ENCODE measurements around the gene IFI27.
"Not testable (repeated sequence)": the region's sequence is repeated elsewhere in the genome, so short reads cannot be mapped to it uniquely, and the experiment has no call there.

The IFI27 gene

GRCh38 chr14:94110552-94111181, at the start of gene IFI27:
Gene IFI27, plus strand, starts transcription at chr14:94110736.
- H3K4me3 ChIP-seq (ENCODE audit: low read depth, low read length): no peak within 1 kb of the TSS

GRCh38 chr14:94062344-94062940, 48.1 kb upstream of the IFI27 start:
- H3K4me3 ChIP-seq (ENCODE audit: low read depth, low read length): no peak overlapping the region

DNA sequence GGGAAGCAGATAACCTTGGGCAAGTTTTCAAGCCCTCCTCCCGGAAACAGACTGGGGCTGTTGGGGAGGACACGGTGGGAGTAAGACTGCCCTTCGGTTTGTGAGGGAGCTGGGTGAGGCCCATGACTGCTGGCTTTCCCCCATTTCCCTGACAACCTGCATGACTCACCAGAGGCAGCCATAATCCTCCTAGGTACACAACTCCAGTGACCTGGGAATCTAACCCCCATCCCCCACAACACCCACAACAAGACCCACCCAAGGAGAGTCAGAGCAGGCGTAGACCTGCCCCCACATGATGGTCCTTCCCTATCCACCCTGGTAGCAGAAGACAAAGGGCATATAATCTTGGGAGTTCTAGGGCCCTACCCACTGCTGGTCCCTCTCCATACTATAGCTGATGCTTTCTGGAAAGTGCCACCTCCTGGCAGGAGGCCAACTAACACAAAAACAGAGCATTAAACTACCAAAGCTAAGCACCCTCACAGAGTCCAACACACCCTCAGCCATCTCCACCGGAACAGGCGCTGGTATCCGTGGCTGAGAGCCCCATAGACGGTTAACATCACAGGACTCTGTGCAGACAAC, 44.4 kb upstream of the IFI27 start:
- H3K4me3 ChIP-seq (ENCODE audit: low read depth, low read length): no peak overlapping the region

- not testable (repeated sequence) for H3K4me3 ChIP-seq (ENCODE audit: low read depth, low read length)
Measured at GRCh38 chr14:94072076-94072475, 38.5 kb upstream of the IFI27 start.

GRCh38 chr14:94074534-94074933, 36.0 kb upstream of the IFI27 start:
- H3K4me3 ChIP-seq (ENCODE audit: low read depth, low read length): no peak overlapping the region

DNA sequence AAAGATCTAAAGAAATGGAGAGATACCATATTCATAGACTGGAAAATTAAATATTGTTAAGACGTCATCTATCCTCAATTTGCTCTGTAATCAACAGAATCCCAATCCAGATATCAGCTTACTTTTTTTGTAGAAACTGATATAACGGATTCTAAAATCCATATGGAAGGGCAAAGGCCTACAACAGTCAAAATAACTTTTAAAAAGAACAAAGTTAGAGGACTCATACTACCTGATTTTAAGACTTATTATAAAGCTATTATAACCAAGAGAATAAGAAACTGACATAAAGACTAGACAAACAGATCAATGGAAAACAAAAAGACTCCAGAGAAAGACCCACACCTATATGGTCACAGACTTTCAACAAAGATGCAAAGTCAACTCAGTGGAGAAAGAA, 35.5 kb upstream of the IFI27 start:
- no peak overlapping the region for H3K4me3 ChIP-seq (ENCODE audit: low read depth, low read length)

DNA sequence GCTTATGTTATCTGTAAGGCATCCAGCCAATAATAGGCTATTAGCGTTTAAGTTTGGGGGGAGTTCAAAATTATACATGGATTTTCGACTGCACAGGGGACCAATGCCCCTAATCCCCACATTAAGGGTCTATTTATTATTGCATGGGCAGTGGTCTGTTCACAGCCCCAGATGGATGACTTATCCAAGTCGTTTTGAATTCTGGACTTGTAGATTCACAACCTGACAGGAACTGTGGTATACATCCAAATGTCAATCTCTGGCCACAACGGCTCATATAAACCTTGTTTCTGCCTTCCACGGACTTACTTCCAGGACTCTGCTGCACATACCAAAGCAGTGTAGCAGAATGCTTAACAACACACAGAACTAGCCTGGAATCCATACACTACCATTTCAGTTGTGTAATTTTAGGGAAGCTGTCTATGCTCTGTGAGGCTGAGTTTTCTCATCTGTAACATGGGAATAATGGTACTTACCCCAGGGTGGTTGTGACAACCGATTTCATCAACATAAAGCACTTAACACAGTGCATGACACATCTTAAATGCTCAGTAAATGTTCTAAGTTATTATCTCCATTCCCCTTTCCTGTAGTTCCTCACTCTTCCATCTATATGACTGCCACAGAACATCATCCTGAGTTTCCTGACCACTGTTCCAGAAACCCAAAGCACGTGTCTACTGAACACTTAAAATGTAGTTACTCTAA, 33.3 kb upstream of the IFI27 start:
- no peak overlapping the region for H3K4me3 ChIP-seq (ENCODE audit: low read depth, low read length)

DNA sequence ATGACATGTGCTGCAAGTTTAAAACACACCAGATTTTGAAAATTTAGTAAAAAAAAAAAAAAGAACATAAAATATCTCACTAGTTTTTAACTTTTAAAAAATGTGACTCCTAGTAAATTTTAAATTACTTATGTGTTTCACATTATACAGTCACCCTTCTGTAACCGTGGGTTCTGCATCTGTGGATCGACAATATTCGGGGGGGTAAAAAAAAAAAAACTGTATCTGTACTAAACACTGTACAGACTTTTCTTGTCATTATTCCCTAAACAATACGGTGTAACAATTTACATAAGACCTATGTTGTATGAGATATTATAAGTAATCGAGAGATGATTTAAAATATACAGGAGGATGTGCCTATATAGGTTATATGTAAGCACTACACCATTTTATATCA, 32.7 kb upstream of the IFI27 start:
- no peak overlapping the region for H3K4me3 ChIP-seq (ENCODE audit: low read depth, low read length)

- H3K4me3 ChIP-seq (ENCODE audit: low read depth, low read length): peak overlapping the region; percentile 92
Measured at GRCh38 chr14:94079891-94080620, 30.5 kb upstream of the IFI27 start.

DNA sequence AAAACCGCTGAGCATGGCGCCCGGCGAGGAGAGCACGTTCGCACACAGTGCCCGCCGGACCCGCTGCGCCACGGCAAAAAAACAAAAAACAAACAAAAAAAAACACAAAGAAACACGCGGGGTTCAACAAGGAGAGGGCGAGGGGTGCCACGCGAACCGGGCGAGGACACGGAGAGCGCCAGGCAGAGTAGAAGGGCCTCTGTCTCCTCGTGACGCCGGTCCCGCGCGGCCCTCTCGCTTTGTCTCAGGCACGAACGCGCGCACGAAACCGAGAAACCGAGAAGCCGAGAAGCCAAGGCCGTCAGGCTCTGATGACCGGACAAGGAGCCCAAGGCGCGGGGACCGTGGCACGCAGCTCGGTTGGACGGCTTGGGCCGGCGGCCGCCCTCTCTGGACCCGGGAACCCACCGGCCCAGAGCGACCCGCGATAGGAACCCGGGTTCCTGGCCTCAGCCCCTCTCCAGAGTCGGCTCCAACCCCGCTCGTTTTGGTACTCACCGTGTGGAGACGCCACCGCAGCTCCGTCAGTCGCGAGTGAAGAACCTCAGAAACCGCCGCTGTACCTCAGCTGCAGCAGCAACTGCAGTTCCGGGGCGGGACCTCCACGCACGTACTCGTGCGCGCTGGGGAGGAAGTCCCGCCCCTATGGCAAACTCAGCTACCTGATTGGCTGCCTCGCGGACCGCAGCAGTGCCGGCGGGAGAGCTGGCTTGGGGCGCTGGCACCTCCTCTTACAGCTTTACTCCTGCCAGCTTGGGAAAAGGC, 29.7 kb upstream of the IFI27 start, which contains the start of the genes DDX24 and IFI27L1:
DDX24 (minus strand) TSS at position 582 of the 765 bp plus-strand sequence. CDS start 1,460 bp downstream, outside the sequence.
IFI27L1 (plus strand) TSS at position 690 of the 765 bp plus-strand sequence. CDS start 15,628 bp downstream, outside the sequence.
- H3K4me3 ChIP-seq (ENCODE audit: low read depth, low read length): peak within 1 kb of the TSS; percentile 92

DNA sequence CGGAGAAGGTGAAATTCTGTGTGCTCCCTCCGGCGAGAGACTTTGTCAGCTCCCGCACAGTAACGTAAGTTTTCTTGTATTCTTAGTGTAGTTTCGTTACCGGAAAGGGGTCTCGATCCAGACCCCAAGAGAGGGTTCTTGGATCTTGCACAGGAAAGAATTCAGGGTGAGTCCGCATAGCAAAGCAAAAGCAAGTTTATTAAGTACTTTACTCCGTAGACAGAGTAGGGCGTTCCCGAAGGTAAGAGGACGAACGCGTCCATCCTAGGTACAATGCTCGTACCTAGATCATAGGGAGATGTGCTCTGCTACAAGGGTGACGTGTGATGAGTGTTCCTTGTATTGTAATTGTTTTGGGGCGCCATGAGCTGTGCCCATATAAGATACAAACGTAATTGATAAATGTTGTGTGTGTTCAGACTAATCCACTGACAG, 29.1 kb upstream of the IFI27 start:
- peak overlapping the region; percentile 92 for H3K4me3 ChIP-seq (ENCODE audit: low read depth, low read length)

DNA sequence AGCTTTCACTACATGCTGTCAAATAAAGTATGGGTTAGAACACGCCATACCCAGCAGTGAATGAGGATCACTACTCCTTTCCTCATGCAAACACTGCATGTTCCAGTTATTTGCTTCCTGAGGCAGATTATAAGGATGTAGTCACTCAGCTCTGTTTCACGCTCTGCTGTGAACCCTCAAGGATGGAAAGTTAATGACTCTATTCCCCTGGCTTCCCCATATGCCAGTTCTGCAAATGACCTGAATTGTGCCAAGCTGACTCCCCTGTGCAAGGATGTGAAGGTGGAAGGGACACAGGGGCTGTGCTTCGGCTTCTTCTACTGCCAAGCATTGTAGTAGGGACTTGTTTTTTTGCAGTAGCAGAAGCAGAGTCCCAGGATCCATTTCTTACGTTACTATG, 22.6 kb upstream of the IFI27 start:
- H3K4me3 ChIP-seq (ENCODE audit: low read depth, low read length): no peak overlapping the region

DNA sequence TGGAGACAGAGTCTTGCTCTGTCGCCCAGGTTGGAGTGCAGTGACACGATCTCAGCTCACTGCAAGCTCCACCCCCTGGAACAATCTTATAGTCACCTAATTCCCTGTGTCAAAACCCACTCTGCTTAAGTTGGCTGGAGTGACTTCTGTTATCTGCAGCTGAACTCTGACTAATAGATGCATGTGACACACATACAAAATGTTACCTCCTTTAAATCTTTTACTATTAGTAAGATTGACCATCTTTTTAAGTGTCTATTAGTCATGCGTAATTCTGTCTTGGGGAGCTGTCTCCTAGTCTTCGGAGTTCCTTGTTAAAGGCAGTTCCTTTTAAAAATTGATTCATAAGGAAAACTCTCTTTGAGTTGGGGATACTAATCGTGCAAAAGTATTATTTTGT, 22.0 kb upstream of the IFI27 start:
- H3K4me3 ChIP-seq (ENCODE audit: low read depth, low read length): no peak overlapping the region

GRCh38 chr14:94089479-94089878, 21.1 kb upstream of the IFI27 start:
- no peak overlapping the region for H3K4me3 ChIP-seq (ENCODE audit: low read depth, low read length)

GRCh38 chr14:94093418-94093817, 17.1 kb upstream of the IFI27 start:
- H3K4me3 ChIP-seq (ENCODE audit: low read depth, low read length): no peak overlapping the region

DNA sequence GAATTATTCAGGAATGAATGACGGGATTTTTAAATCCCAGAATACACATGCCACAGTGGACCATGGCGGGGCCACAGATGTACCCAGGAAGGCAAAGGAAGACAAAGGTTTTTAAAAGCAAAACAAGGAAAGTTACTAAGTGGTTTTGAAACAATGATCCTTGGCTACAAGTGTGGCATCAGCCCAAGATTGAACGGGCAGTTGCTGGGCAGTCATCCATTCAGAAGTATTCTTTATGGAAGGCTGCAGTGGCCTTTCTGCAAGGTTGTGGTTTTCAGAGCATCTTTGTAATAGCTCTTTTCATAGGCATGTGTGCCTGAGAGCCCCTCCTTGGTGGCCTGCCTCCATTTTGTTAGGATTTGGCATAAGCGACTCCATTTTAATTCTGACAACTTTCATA, 13.4 kb upstream of the IFI27 start:
- no peak overlapping the region for H3K4me3 ChIP-seq (ENCODE audit: low read depth, low read length)

DNA sequence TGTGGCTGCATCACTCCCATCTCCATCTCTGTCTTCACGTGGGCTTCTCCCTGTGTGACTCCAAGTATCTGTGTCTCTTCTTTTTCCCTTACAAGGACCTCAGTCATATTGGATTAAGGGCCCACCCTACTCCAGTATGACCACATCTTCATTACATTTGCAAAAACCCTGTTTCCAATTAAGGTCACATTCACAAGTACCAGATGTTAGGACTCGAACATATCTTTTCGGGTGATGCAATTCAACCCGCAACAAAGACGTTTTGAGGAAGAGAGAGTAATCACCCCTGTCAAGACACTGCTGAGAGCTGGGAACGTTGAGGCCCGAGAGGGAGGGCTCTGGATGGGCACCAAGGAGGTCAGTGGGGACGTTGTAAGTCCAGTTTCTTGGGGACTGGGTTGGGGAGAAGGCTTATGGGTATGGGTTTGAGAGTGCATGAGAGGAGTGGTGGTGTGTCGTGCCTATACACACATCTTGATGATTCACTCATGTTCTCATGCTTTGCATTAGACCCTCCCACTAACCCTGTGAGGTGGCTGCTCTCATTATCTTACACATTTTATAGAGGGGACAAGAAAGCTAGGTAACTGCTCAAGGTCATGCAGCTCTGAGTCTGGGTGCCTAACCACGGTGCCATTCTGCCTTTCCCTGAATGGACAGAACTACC, 12.1 kb upstream of the IFI27 start:
- no peak overlapping the region for H3K4me3 ChIP-seq (ENCODE audit: low read depth, low read length)

- H3K4me3 ChIP-seq (ENCODE audit: low read depth, low read length): no peak overlapping the region
Measured at GRCh38 chr14:94099006-94099405, 11.5 kb upstream of the IFI27 start.

DNA sequence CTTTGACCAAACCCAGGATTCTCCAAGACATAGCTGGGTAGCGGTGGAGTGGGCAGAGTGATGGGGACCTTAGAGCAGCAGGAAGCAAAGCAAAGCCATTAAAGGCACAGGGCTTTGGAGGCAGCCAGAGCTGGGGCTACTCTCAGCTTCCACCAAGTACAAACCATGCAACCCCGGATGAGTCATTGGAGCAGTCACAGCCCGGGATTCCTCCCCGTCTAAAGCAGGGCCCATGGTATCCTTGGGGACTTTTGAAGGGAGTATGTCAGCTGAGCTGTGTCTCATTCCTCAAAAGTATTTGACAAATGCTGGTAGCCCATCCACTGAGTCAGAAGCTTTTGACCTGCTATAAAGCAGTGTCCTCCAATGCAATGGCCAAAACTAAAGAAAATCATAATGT, 9.7 kb upstream of the IFI27 start:
- H3K4me3 ChIP-seq (ENCODE audit: low read depth, low read length): no peak overlapping the region

DNA sequence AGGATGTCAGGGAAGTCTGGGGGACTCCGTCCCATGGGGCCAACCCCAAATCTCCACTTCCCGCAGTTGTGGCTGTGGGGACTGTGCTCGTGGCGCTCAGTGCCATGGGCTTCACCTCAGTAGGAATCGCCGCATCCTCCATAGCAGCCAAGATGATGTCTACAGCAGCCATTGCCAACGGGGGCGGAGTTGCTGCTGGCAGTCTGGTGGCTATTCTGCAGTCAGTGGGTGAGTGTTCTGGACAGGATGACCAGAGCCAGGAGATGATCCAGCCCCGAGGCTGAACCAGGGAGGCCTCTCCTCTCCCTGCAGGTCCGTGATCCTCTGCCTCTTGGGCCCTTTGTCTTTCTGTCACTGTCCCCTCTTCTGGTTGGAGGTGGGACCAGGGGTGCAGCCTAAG, 8.8 kb upstream of the IFI27 start:
- no peak overlapping the region for H3K4me3 ChIP-seq (ENCODE audit: low read depth, low read length)
